Measurements from ENCODE around the gene PCNX3. TPM values are rescaled to one million over a fixed set of nuclear protein-coding genes. Genes with fewer than 3 reads are reported as not detected.

Gene PCNX3
- total and polyA plus RNA-seq, 3 experiments from 2014 or later: 8.5 to 53.1 (median 46.4) TPM

GRCh38 chr11:65576867-65577755 is 38.5 kb upstream of the PCNX3 start:
- H3K27ac Mint-ChIP-seq: peak overlapping the region; percentile 78 to 97 (median 92)
- peaks cover 21% of the 10 kb centered on the region for H3K36me3 ChIP-seq (ENCODE audit: insufficient read depth, low read length)
- H3K4me3 ChIP-seq (ENCODE audit: low read length): peak overlapping the region; percentile 89
- no peaks in the 10 kb centered on the region for H3K27me3 Mint-ChIP-seq
- H3K27me3 ChIP-seq (ENCODE audit: insufficient read depth, low read length, poor library complexity, severe bottlenecking): no peaks in the 10 kb centered on the region
- peak overlapping the region; percentile 87 to 99 (median 89) for H3K4me3 Mint-ChIP-seq
- peak in 3 of 5 donors; percentile 28 to 65 (median 28) for DNase-seq
- peaks cover 46% of the 10 kb centered on the region for H3K4me1 ChIP-seq (ENCODE audit: insufficient read depth, low read length)
- POLR2A ChIA-PET: interaction anchor here (0.6 to 3.4 kb wide), 13 partner anchors 10 to 1906 kb away, joined by 3 to 32 read pairs (median 4); partner anchors contain the start of genes AIP and PCNX3
- CTCF ChIA-PET: interaction anchor here (1.3 to 6.5 kb wide), 6 partner anchors 11 to 36 kb away, joined by 3 to 66 read pairs (median 14); no protein-coding TSS in a partner anchor
- peaks cover 0 to 2% (median 0%) of the 10 kb centered on the region in 5 donors for H3K9me3 Mint-ChIP-seq
- H3K4me1 Mint-ChIP-seq: peaks cover 40 to 62% (median 43%) of the 10 kb centered on the region in 3 donors
- peaks cover 0 to 52% (median 6%) of the 10 kb centered on the region in 3 donors for H3K36me3 Mint-ChIP-seq
- H3K27ac ChIP-seq (ENCODE audit: low read depth, low read length): peak overlapping the region; percentile 89
- H3K9me3 ChIP-seq (ENCODE audit: low read length): no peaks in the 10 kb centered on the region

GRCh38 chr11:65577756-65578109 is 37.8 kb upstream of the PCNX3 start:
- peak overlapping the region; percentile 89 for H3K27ac ChIP-seq (ENCODE audit: low read depth, low read length)
- H3K9me3 Mint-ChIP-seq: peaks cover 0 to 2% (median 0%) of the 10 kb centered on the region in 5 donors
- peaks cover 21% of the 10 kb centered on the region for H3K36me3 ChIP-seq (ENCODE audit: insufficient read depth, low read length)
- H3K27ac Mint-ChIP-seq: peak overlapping the region in 7 of 8 donors; percentile 78 to 97 (median 88)
- POLR2A ChIA-PET: interaction anchor here (0.8 to 3.4 kb wide), 7 partner anchors 9 to 313 kb away, joined by 3 to 32 read pairs (median 4); partner anchors contain the start of gene PCNX3
- H3K36me3 Mint-ChIP-seq: peaks cover 0 to 57% (median 6%) of the 10 kb centered on the region in 3 donors
- peak overlapping the region; percentile 56 to 99 (median 88) for H3K4me3 Mint-ChIP-seq
- no peaks in the 10 kb centered on the region for H3K27me3 Mint-ChIP-seq
- CTCF ChIA-PET: interaction anchor here (4.0 to 6.5 kb wide), 3 partner anchors 10 to 37 kb away, joined by 23 to 66 read pairs (median 38); no protein-coding TSS in a partner anchor
- DNase-seq: no peak
- H3K27me3 ChIP-seq (ENCODE audit: insufficient read depth, low read length, poor library complexity, severe bottlenecking): no peaks in the 10 kb centered on the region
- H3K4me3 ChIP-seq (ENCODE audit: low read length): peak overlapping the region; percentile 89
- no peaks in the 10 kb centered on the region for H3K9me3 ChIP-seq (ENCODE audit: low read length)
- H3K4me1 Mint-ChIP-seq: peaks cover 36 to 58% (median 40%) of the 10 kb centered on the region in 3 donors
- peaks cover 44% of the 10 kb centered on the region for H3K4me1 ChIP-seq (ENCODE audit: insufficient read depth, low read length)

DNA sequence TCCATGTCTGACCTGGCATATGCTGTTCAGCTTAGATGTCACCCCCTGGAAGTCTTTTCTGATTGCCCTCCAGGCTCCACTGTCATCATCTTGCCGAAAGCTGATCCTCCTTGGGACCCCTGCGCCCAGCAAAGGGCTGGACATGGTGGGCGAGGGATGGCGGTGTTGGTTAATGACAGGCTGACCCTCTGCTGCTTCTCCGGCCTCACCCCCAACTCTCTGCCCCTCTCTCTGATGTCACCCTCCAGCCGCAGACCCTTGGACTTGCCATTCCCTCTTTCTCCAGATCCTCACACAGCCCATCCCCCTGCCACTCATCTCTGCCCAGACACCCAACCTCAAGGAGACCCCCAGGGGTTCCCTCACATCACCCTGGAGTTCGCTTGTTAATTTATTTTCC is 37.4 kb upstream of the PCNX3 start:
- peaks cover 0 to 2% (median 0%) of the 10 kb centered on the region in 5 donors for H3K9me3 Mint-ChIP-seq
- peaks cover 21% of the 10 kb centered on the region for H3K36me3 ChIP-seq (ENCODE audit: insufficient read depth, low read length)
- POLR2A ChIA-PET: interaction anchor here (3.4 kb wide), 1 partner anchor 9 kb away, joined by 32 read pairs; no protein-coding TSS in a partner anchor
- H3K27me3 ChIP-seq (ENCODE audit: insufficient read depth, low read length, poor library complexity, severe bottlenecking): no peaks in the 10 kb centered on the region
- H3K27me3 Mint-ChIP-seq: no peaks in the 10 kb centered on the region
- CTCF ChIA-PET: interaction anchor here (4.0 to 6.5 kb wide), 3 partner anchors 10 to 37 kb away, joined by 23 to 66 read pairs (median 38); no protein-coding TSS in a partner anchor
- DNase-seq: no peak
- peak overlapping the region; percentile 78 to 97 (median 89) for H3K27ac Mint-ChIP-seq
- H3K4me3 ChIP-seq (ENCODE audit: low read length): no peak overlapping the region
- peaks cover 2 to 59% (median 7%) of the 10 kb centered on the region in 3 donors for H3K36me3 Mint-ChIP-seq
- no peaks in the 10 kb centered on the region for H3K9me3 ChIP-seq (ENCODE audit: low read length)
- H3K27ac ChIP-seq (ENCODE audit: low read depth, low read length): peak overlapping the region; percentile 89
- peaks cover 41% of the 10 kb centered on the region for H3K4me1 ChIP-seq (ENCODE audit: insufficient read depth, low read length)
- peaks cover 33 to 55% (median 39%) of the 10 kb centered on the region in 3 donors for H3K4me1 Mint-ChIP-seq
- H3K4me3 Mint-ChIP-seq: peak overlapping the region; percentile 56 to 99 (median 88)

- H3K27ac ChIP-seq (ENCODE audit: low read depth, low read length): no peak overlapping the region
- H3K36me3 Mint-ChIP-seq: peaks cover 5 to 63% (median 8%) of the 10 kb centered on the region in 3 donors
- no peaks in the 10 kb centered on the region for H3K9me3 ChIP-seq (ENCODE audit: low read length)
- peaks cover 21% of the 10 kb centered on the region for H3K36me3 ChIP-seq (ENCODE audit: insufficient read depth, low read length)
- peaks cover 36% of the 10 kb centered on the region for H3K4me1 ChIP-seq (ENCODE audit: insufficient read depth, low read length)
- no peaks in the 10 kb centered on the region for H3K27me3 Mint-ChIP-seq
- H3K27ac Mint-ChIP-seq: peak overlapping the region; percentile 59 to 97 (median 89)
- peaks cover 0 to 2% (median 0%) of the 10 kb centered on the region in 5 donors for H3K9me3 Mint-ChIP-seq
- ChIA-PET POLR2A (interaction anchor here (0.5 kb wide), 1 partner anchor 19 kb away, joined by 3 read pairs; no protein-coding TSS in a partner anchor), CTCF (interaction anchor here (1.8 to 6.5 kb wide), 3 partner anchors 9 to 38 kb away, joined by 5 to 66 read pairs (median 38); no protein-coding TSS in a partner anchor)
- H3K4me3 Mint-ChIP-seq: peak overlapping the region; percentile 56 to 99 (median 78)
- no peak for DNase-seq
- peaks cover 27 to 49% (median 35%) of the 10 kb centered on the region in 3 donors for H3K4me1 Mint-ChIP-seq
- H3K27me3 ChIP-seq (ENCODE audit: insufficient read depth, low read length, poor library complexity, severe bottlenecking): no peaks in the 10 kb centered on the region
- H3K4me3 ChIP-seq (ENCODE audit: low read length): no peak overlapping the region
These were observed 36.9 kb upstream of the PCNX3 start for GRCh38 chr11:65578667-65579066.

DNA sequence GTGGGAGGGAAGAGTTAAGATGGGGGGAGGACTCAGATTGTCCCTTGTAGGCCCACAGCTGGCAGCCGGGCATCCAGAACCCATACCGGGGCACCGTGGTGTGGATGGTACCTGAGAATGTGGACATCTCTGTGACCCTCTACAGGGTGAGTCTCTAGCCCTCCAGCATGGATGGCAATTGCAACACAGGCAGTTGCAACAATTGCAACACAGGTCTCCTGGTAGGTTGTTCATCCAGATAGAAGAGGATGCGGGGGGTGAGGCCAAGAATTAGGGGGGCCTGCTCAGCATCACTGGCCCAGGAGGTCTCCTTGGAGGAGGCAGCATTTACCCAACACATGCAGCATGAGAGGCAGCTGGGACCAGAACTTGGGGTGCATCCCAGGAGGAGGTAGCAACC is 36.3 kb upstream of the PCNX3 start:
- H3K27ac ChIP-seq (ENCODE audit: low read depth, low read length): no peak overlapping the region
- ChIA-PET POLR2A (interaction anchor here (0.5 kb wide), 1 partner anchor 20 kb away, joined by 3 read pairs; no protein-coding TSS in a partner anchor), CTCF (interaction anchor here (1.8 to 6.5 kb wide), 4 partner anchors 9 to 38 kb away, joined by 5 to 66 read pairs (median 22); no protein-coding TSS in a partner anchor)
- peak overlapping the region in 5 of 7 donors; percentile 13 to 94 (median 54) for H3K4me3 Mint-ChIP-seq
- H3K27me3 Mint-ChIP-seq: no peaks in the 10 kb centered on the region
- H3K4me3 ChIP-seq (ENCODE audit: low read length): no peak overlapping the region
- H3K27me3 ChIP-seq (ENCODE audit: insufficient read depth, low read length, poor library complexity, severe bottlenecking): no peaks in the 10 kb centered on the region
- H3K36me3 Mint-ChIP-seq: peaks cover 5 to 66% (median 8%) of the 10 kb centered on the region in 3 donors
- H3K27ac Mint-ChIP-seq: peak overlapping the region in 7 of 8 donors; percentile 35 to 97 (median 68)
- H3K9me3 Mint-ChIP-seq: peaks cover 0 to 2% (median 0%) of the 10 kb centered on the region in 5 donors
- peaks cover 24 to 48% (median 33%) of the 10 kb centered on the region in 3 donors for H3K4me1 Mint-ChIP-seq
- DNase-seq: no peak
- H3K4me1 ChIP-seq (ENCODE audit: insufficient read depth, low read length): peaks cover 33% of the 10 kb centered on the region
- no peaks in the 10 kb centered on the region for H3K9me3 ChIP-seq (ENCODE audit: low read length)
- peaks cover 21% of the 10 kb centered on the region for H3K36me3 ChIP-seq (ENCODE audit: insufficient read depth, low read length)

DNA sequence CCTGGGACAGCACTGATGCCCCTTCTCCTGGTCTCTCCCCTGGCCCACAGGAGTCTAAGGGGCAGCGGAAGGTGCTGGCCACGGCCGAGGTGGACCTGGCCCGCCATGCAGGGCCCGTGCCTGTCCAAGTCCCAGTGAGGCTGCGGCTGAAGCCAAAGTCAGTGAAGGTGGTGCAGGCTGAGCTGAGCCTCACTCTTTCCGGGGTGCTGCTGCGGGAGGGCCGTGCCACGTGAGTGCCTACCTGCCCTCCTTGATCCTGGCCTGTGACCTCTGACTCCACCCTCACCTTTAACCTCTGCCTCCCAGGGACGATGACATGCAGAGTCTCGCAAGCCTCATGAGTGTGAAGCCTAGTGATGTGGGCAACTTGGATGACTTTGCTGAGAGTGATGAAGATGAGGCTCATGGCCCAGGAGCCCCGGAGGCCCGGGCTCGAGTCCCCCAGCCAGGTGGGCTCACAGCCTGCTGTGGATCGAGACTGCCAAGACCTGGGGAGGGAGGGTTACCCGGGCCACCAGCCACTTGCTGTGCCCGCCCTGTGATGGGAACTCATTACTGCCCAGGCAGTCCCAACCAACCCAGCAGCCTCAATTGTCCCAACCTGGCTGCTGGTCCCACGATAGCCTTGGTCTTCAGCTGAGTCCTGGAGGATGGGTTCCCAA is 35.4 kb upstream of the PCNX3 start:
- peak overlapping the region in 3 of 8 donors; percentile 23 to 58 (median 38) for H3K27ac Mint-ChIP-seq
- peaks cover 21% of the 10 kb centered on the region for H3K36me3 ChIP-seq (ENCODE audit: insufficient read depth, low read length)
- peaks cover 18 to 43% (median 30%) of the 10 kb centered on the region in 3 donors for H3K4me1 Mint-ChIP-seq
- H3K9me3 ChIP-seq (ENCODE audit: low read length): no peaks in the 10 kb centered on the region
- H3K4me3 ChIP-seq (ENCODE audit: low read length): no peak overlapping the region
- CTCF ChIA-PET: interaction anchor here (1.8 to 6.5 kb wide), 4 partner anchors 8 to 39 kb away, joined by 5 to 66 read pairs (median 22); no protein-coding TSS in a partner anchor
- no peak overlapping the region for H3K27ac ChIP-seq (ENCODE audit: low read depth, low read length)
- no peaks in the 10 kb centered on the region for H3K27me3 Mint-ChIP-seq
- peaks cover 0 to 2% (median 0%) of the 10 kb centered on the region in 5 donors for H3K9me3 Mint-ChIP-seq
- POLR2A ChIA-PET: no interaction called here
- no peak for DNase-seq
- H3K4me1 ChIP-seq (ENCODE audit: insufficient read depth, low read length): peaks cover 28% of the 10 kb centered on the region
- H3K4me3 Mint-ChIP-seq: no peak overlapping the region
- H3K36me3 Mint-ChIP-seq: peaks cover 5 to 66% (median 8%) of the 10 kb centered on the region in 3 donors
- no peaks in the 10 kb centered on the region for H3K27me3 ChIP-seq (ENCODE audit: insufficient read depth, low read length, poor library complexity, severe bottlenecking)

DNA sequence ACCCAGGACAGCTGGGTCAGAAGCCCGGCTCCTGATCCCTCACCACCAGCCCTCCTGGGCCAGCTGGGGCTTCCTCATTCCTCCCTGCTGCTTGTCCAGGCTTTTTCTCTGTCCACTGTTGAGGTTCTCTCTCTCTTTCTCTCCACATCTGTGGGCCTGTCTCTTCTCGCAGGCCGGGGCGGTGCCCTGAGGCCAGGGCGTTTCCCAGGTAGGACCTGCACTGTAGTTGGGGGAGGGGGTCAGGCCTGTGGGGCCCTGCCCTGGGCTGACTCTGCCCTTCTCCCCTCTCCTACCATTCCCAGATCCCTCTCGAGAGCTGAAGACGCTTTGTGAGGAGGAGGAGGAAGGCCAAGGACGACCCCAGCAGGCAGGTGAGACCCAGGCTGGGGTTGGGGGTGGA is 34.8 kb upstream of the PCNX3 start:
- POLR2A ChIA-PET: no interaction called here
- Histone ChIP-seq H3K4me1 (ENCODE audit: insufficient read depth, low read length) (peaks cover 25% of the 10 kb centered on the region), H3K36me3 (ENCODE audit: insufficient read depth, low read length) (peaks cover 21% of the 10 kb centered on the region), H3K4me3 (ENCODE audit: low read length) (no peak overlapping the region), H3K9me3 (ENCODE audit: low read length) (no peaks in the 10 kb centered on the region), H3K27ac (ENCODE audit: low read depth, low read length) (no peak overlapping the region), H3K27me3 (ENCODE audit: insufficient read depth, low read length, poor library complexity, severe bottlenecking) (no peaks in the 10 kb centered on the region)
- CTCF ChIA-PET: interaction anchor here (1.5 to 6.5 kb wide), 3 partner anchors 7 to 41 kb away, joined by 4 to 66 read pairs (median 6); no protein-coding TSS in a partner anchor
- peaks cover 5 to 66% (median 8%) of the 10 kb centered on the region in 3 donors for H3K36me3 Mint-ChIP-seq
- H3K4me1 Mint-ChIP-seq: peaks cover 13 to 38% (median 25%) of the 10 kb centered on the region in 3 donors
- no peaks in the 10 kb centered on the region for H3K9me3 Mint-ChIP-seq
- H3K27ac Mint-ChIP-seq: peak overlapping the region in 2 of 8 donors; percentile 58 to 81
- no peaks in the 10 kb centered on the region for H3K27me3 Mint-ChIP-seq
- H3K4me3 Mint-ChIP-seq: peak overlapping the region in 1 of 7 donors; percentile 70
- no peak for DNase-seq

Data from CD8-positive, alpha-beta memory T cell (primary cell).